ENCODE data around the gene BCO2. TPM values are rescaled to one million over a fixed set of nuclear protein-coding genes. Genes with fewer than 3 reads are reported as not detected.
A peak's percentile ranks its signal among the peaks of the same experiment; 100 is the strongest.

Gene BCO2, protein sequence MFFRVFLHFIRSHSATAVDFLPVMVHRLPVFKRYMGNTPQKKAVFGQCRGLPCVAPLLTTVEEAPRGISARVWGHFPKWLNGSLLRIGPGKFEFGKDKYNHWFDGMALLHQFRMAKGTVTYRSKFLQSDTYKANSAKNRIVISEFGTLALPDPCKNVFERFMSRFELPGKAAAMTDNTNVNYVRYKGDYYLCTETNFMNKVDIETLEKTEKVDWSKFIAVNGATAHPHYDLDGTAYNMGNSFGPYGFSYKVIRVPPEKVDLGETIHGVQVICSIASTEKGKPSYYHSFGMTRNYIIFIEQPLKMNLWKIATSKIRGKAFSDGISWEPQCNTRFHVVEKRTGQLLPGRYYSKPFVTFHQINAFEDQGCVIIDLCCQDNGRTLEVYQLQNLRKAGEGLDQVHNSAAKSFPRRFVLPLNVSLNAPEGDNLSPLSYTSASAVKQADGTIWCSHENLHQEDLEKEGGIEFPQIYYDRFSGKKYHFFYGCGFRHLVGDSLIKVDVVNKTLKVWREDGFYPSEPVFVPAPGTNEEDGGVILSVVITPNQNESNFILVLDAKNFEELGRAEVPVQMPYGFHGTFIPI
- total RNA-seq (2022) (0.93 TPM in 1 of 2 replicates, not detected in the other), Bru-seq, nascent RNA (percentile 30 among the genes with signal in this experiment), BruChase-seq, experiment 1, labeled RNA remaining after a 6-hour chase (percentile 58 among the genes with signal in this experiment), BruChase-seq, experiment 2, labeled RNA remaining after a 2-hour chase (percentile 51 among the genes with signal in this experiment)
- long read RNA-seq: 0 reads

DNA sequence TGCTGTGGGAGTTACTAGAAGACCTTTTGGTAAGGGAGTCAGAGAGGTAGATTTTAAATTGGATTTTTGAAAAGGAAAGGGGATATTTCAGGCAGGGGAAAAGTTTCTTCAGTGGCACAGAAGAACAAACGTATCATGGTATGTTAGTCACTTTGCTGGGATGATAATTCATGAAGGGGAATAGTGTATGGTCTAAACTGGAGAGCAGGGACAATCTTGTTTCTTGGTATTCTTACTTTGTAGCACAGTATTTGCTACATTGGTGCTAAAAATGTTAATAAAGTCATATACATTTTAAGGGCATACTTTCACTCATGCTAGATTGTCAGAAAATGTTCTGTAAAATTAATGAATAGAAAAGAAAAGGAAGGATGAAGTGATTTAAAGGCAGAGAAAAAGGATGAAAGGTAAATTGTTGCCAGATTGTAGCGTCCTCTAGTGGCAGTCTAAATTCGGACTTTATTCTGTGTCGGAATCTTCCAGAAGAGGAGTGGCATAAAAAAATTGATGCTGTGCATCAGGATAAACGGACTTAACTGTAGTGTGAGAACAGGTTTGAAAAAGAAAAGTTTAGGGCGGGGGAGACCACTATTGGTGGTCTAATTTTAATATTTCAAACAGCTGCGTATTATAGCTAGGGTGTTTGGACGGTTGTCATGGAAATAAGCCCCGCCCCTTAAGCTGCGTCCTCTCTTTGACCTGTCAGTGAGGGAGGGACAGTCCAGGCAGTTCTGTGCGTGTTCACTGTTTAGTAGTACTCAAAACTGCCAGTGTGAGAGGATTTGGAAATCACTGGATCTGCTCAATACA lies at the start of gene BCO2:
TSS of gene BCO2 (plus strand) at position 724 of the 810 bp plus-strand sequence. CDS start 90 bp downstream, outside the sequence.
- DNase-seq (ENCODE audit: unreplicated experiment): peak; percentile 83
- no peaks in the 10 kb centered on the region for H3K9me3 Mint-ChIP-seq (ENCODE audit: unreplicated experiment)
- BruUV-seq (replicated peaks): no TSS peak
- H3K27ac Mint-ChIP-seq (ENCODE audit: low read depth, unreplicated experiment): peak within 1 kb of the TSS; percentile 93
- TF ChIP-seq, protein P1, sequence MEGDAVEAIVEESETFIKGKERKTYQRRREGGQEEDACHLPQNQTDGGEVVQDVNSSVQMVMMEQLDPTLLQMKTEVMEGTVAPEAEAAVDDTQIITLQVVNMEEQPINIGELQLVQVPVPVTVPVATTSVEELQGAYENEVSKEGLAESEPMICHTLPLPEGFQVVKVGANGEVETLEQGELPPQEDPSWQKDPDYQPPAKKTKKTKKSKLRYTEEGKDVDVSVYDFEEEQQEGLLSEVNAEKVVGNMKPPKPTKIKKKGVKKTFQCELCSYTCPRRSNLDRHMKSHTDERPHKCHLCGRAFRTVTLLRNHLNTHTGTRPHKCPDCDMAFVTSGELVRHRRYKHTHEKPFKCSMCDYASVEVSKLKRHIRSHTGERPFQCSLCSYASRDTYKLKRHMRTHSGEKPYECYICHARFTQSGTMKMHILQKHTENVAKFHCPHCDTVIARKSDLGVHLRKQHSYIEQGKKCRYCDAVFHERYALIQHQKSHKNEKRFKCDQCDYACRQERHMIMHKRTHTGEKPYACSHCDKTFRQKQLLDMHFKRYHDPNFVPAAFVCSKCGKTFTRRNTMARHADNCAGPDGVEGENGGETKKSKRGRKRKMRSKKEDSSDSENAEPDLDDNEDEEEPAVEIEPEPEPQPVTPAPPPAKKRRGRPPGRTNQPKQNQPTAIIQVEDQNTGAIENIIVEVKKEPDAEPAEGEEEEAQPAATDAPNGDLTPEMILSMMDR (IDR thresholded peaks at IDR 0.05; ENCODE audit: unreplicated experiment): peak; percentile 83
- H3K27me3 Mint-ChIP-seq (ENCODE audit: insufficient read depth, unreplicated experiment): no peaks in the 10 kb centered on the region
- ChIA-PET POLR2A (interaction anchor here (0.9 to 3.0 kb wide), 12 partner anchors 8 to 89 kb away, joined by 4 to 22 read pairs (median 6); partner anchors contain the start of genes IL18, SDHD, TEX12 and TIMM8B), CTCF (interaction anchor here (0.6 to 1.5 kb wide), 14 partner anchors 9 to 838 kb away, joined by 3 to 7 read pairs (median 4); no protein-coding TSS in a partner anchor)
- intact Hi-C loops (cut with micrococcal nuclease): loop anchor here (1.0 kb wide), 3 partner anchors 62 to 105 kb away; partner anchors contain the start of genes SDHD and TIMM8B
- H3K36me3 Mint-ChIP-seq (ENCODE audit: insufficient read depth, unreplicated experiment): no peaks in the 10 kb centered on the region
- H3K4me3 Mint-ChIP-seq (ENCODE audit: unreplicated experiment): peak within 1 kb of the TSS; percentile 66
- peaks cover 15% of the 10 kb centered on the region for H3K4me1 Mint-ChIP-seq (ENCODE audit: insufficient read depth, unreplicated experiment)

DNA sequence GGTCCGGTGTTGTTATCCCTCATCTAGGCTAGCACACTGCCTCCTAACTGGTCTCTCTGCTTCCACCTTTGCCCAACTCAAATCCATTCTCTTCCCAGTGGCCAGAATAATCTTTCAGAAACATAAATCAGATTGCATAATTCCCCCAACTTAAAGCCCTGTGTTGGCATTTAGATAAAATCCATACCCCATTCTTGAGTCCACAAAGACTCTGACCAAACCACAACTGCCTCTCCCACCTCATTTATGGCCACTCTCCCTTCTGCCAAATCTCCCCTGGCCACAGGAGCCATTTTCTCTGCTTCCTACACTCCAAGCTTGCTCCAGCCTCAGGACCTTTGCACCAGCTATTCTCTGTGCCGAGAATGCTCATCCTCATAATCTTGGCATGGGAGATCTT lies 48.3 kb upstream of the BCO2 start:
- Mint-ChIP-seq H3K4me3 (ENCODE audit: unreplicated experiment) (no peak overlapping the region), H3K27me3 (ENCODE audit: insufficient read depth, unreplicated experiment) (no peaks in the 10 kb centered on the region), H3K27ac (ENCODE audit: low read depth, unreplicated experiment) (no peak overlapping the region), H3K9me3 (ENCODE audit: unreplicated experiment) (no peaks in the 10 kb centered on the region), H3K4me1 (ENCODE audit: insufficient read depth, unreplicated experiment) (peaks cover 31% of the 10 kb centered on the region), H3K36me3 (ENCODE audit: insufficient read depth, unreplicated experiment) (peaks cover 13% of the 10 kb centered on the region)
- POLR2A ChIA-PET: interaction anchor here (0.8 to 1.2 kb wide), 2 partner anchors 10 to 38 kb away, joined by 3 read pairs; no protein-coding TSS in a partner anchor
- BruUV-seq (replicated peaks): no TSS peak
- no peak for DNase-seq (ENCODE audit: unreplicated experiment)
- CTCF ChIA-PET: interaction anchor here (1.0 to 2.2 kb wide), 3 partner anchors 13 to 153 kb away, joined by 3 to 5 read pairs (median 5); no protein-coding TSS in a partner anchor
- TF ChIP-seq, protein P1 (IDR thresholded peaks at IDR 0.05; ENCODE audit: unreplicated experiment): no peak
- intact Hi-C loops (cut with micrococcal nuclease): no loop called here

DNA sequence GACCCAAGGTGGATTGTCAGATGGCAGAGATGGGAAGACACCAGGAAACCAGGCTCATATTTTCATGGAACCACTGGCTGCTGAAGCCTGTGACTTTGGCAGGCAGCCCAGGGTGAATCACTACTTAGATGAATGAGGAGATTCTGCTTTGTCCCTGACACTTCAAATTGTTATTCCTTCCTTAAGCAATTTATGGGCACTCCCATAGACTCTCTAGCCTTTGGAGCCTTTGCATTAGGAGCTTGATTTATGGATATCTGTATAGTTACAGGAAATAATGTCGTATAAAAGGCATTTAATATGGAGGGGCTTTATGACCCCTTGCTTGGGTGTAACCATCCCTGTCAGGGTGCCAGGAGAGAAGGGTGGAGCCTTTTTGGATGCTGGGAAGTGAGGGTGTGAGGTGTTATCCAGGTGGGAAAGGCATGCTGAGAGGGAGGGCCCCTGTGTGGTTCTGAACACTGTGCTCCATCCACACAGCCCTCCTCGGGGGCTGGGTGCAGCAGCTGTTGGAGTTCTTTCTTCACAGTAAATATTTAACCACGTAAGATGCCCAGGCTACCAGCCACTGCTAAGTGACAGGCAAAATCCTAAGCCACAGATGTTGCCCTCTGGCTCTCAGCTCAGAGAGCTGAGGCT lies 46.7 kb upstream of the BCO2 start:
- Mint-ChIP-seq H3K4me3 (ENCODE audit: unreplicated experiment) (peak overlapping the region; percentile 13), H3K27ac (ENCODE audit: low read depth, unreplicated experiment) (peak overlapping the region; percentile 57), H3K27me3 (ENCODE audit: insufficient read depth, unreplicated experiment) (no peaks in the 10 kb centered on the region), H3K9me3 (ENCODE audit: unreplicated experiment) (no peaks in the 10 kb centered on the region), H3K4me1 (ENCODE audit: insufficient read depth, unreplicated experiment) (peaks cover 32% of the 10 kb centered on the region), H3K36me3 (ENCODE audit: insufficient read depth, unreplicated experiment) (peaks cover 13% of the 10 kb centered on the region)
- BruUV-seq (replicated peaks): no TSS peak
- intact Hi-C loops (cut with micrococcal nuclease): no loop called here
- POLR2A ChIA-PET: interaction anchor here (0.7 to 3.3 kb wide), 11 partner anchors 8 to 167 kb away, joined by 3 to 18 read pairs (median 5); partner anchors contain the start of gene IL18
- TF ChIP-seq, protein P1 (IDR thresholded peaks at IDR 0.05; ENCODE audit: unreplicated experiment): no peak
- DNase-seq (ENCODE audit: unreplicated experiment): peak; percentile 85
- CTCF ChIA-PET: interaction anchor here (0.9 to 1.2 kb wide), 2 partner anchors 15 to 152 kb away, joined by 3 read pairs; no protein-coding TSS in a partner anchor
